Measurements from ENCODE around the gene NTMT1. TPM values are rescaled to one million over a fixed set of nuclear protein-coding genes. Genes with fewer than 3 reads are reported as not detected.

The NTMT1 gene
- total and polyA plus RNA-seq, 12 donors: 27.2 to 190 (median 73.6) TPM

DNA sequence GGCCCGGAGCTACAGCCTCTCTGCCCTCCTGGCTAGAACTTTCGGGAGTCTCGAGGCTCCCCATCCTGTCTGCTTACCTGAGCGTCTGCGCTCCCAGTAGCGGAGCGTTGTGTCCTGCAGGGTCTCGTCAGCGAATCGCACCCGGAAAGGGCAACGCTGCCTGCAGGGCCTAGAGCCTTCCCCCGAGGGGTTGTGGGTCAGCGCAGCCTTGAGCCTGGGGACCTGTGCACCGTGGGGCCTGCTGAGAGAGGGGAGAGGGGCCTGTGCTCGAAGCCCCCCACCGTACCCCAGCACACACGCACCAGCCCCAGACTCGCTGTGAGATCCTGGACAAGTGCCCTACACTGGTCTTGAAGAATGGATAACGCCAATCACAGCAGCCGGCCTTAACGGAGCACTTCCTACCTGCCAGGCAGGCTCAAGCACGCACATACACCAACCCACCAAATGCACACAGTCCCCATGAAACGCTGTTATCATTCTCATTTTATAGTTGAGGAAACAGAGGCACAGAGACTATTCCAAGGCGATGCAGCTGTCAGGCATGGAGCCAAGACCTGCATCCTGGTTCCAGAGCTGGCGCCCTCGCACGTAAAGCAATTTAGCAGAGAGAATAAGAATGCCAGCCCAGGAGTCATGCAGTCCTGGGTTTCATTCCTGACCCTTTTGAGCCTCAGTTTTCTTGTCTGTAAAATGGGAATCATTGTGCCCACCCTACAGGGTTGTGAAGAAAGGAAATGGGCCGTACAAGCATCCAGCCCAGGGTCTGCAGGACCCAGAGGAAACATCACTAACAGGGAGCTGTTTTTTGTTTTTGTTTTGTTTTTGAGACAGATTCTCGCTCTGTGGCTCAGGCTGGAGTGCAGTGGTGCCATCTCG is 10.3 kb upstream of the NTMT1 start:
- intact Hi-C loops (cut with DNase I): loop anchor here in 1 of 2 donors (10.0 kb wide), 2 partner anchors 231 to 291 kb away; no protein-coding TSS in a partner anchor
- Histone ChIP-seq H3K9me3 (replicated peaks in 1 of 3) (no peaks in the 10 kb centered on the region), H3K4me1 (replicated peaks in 1 of 2) (peaks cover 5 to 17% of the 10 kb centered on the region in 2 donors), H3K4me3 (no peak overlapping the region), H3K27me3 (no peaks in the 10 kb centered on the region), H3K27ac (no peak overlapping the region), H3K36me3 (replicated peaks in 1 of 2) (no peaks in the 10 kb centered on the region)
- WGBS, 4 donors: 76 to 84% (median 83%) methylated on average over 23 to 31 of the region's 31 CpGs
- TF ChIP-seq POLR2A (IDR thresholded peaks at IDR 0.05): no peak
- TF ChIP-seq, protein P1, sequence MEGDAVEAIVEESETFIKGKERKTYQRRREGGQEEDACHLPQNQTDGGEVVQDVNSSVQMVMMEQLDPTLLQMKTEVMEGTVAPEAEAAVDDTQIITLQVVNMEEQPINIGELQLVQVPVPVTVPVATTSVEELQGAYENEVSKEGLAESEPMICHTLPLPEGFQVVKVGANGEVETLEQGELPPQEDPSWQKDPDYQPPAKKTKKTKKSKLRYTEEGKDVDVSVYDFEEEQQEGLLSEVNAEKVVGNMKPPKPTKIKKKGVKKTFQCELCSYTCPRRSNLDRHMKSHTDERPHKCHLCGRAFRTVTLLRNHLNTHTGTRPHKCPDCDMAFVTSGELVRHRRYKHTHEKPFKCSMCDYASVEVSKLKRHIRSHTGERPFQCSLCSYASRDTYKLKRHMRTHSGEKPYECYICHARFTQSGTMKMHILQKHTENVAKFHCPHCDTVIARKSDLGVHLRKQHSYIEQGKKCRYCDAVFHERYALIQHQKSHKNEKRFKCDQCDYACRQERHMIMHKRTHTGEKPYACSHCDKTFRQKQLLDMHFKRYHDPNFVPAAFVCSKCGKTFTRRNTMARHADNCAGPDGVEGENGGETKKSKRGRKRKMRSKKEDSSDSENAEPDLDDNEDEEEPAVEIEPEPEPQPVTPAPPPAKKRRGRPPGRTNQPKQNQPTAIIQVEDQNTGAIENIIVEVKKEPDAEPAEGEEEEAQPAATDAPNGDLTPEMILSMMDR (IDR thresholded peaks at IDR 0.05): no peak
- no peak for DNase-seq

DNA sequence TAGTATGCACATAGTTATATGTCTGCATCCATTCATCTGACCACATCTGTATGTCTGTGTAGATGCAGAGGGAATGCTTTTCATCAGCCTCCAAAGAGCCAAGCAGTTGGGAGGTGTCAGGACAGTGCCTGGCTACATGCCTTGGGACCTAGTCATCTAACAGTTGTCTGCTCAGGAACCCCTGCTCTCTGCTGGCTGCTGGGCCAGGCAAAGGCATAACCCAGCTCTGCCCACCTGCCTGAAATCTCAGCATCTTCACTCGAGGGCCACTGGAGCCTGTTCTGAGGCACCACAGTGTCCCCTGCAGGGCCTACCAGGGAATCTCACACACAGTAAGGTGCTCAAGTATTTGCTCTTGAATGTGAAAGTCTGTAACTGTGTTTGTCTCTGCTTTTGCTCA is 8.8 kb upstream of the NTMT1 start:
- Histone ChIP-seq H3K36me3 (replicated peaks in 1 of 2) (no peaks in the 10 kb centered on the region), H3K27ac (no peak overlapping the region), H3K4me3 (no peak overlapping the region), H3K4me1 (replicated peaks in 1 of 2) (peaks cover 0 to 10% of the 10 kb centered on the region in 2 donors), H3K27me3 (no peaks in the 10 kb centered on the region), H3K9me3 (replicated peaks in 1 of 3) (no peaks in the 10 kb centered on the region)
- intact Hi-C loops (cut with DNase I): loop anchor here in 1 of 2 donors (10.0 kb wide), 2 partner anchors 232 to 292 kb away; no protein-coding TSS in a partner anchor
- DNase-seq: peak in 1 of 7 donors; percentile 17
- TF ChIP-seq, protein P1 (IDR thresholded peaks at IDR 0.05): peak in 5 of 6 experiments; percentile 21 to 39 (median 28)
- TF ChIP-seq POLR2A (IDR thresholded peaks at IDR 0.05): no peak
- WGBS, 4 donors: 0 to 17% (median 5%) methylated on average over 1 of the region's 1 CpG; no CpG with 5 or more reads in 1 of the 4 donors

DNA sequence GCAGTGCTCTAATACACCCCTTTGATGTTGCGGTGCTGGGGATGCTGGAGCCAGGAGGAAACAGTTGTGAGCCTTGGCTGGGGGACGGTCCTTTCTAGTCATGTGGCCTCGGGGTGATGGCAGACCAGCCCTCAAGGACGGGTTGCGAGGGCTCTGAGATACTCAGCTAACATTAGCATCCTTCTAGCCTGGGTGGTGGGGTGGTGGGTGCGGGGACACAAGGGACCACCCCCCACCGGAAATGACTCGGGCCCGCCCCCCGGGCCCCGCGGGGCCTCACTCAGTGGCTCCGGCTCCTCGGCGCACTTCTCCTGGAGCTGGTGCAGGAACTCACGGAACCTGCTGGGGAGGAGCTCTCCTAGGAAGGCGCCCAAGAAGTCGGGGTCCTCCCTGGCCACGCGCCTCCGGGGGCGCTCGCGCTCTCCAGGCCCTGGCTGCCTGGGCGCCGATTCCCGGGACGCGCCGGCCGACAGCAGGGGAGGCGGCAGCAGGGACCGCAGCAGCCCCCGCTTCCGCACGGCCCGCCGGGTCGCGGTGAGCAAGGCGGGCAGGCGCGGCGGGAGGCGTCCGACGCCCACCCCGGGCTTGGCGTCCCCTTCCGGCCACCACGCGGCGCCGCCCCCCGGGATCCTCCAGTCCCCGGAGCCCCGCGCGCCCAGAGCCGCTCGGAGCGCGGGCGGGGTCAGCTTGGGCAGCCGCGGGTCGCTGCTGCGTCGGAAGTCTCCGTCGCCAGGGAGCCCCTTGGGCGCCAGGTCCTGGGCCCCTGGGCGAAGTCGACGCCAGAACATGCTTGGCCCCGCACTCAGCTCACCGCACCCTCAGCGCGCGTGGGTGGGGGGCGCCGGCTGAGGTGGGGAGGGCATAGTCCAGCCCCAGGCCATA is 5.9 kb upstream of the NTMT1 start:
- no peak for DNase-seq
- WGBS, 4 donors: 0 to 3% (median 1%) methylated on average over 8 to 82 of the region's 82 CpGs
- H3K4me1 ChIP-seq (replicated peaks in 1 of 2): peaks cover 0 to 10% of the 10 kb centered on the region in 2 donors
- no peaks in the 10 kb centered on the region for H3K27me3 ChIP-seq
- TF ChIP-seq, protein P1 (IDR thresholded peaks at IDR 0.05): no peak
- TF ChIP-seq POLR2A (IDR thresholded peaks at IDR 0.05): no peak
- H3K4me3 ChIP-seq: peak overlapping the region in 2 of 4 donors; percentile 6 to 66
- peak overlapping the region in 1 of 5 donors; percentile 5 for H3K27ac ChIP-seq
- intact Hi-C loops (cut with DNase I): loop anchor here in 1 of 2 donors (10.0 kb wide), 2 partner anchors 235 to 295 kb away; no protein-coding TSS in a partner anchor
- no peaks in the 10 kb centered on the region for H3K9me3 ChIP-seq (replicated peaks in 1 of 3)
- H3K36me3 ChIP-seq (replicated peaks in 1 of 2): no peaks in the 10 kb centered on the region

Measured in adrenal gland (tissue), 12 donors.